A549 (cell line): ENCODE results near the gene CEPT1.

Experiments
- BHLHE40 ChIP-seq: IDR thresholded peaks from 2 replicates; pipeline ENCODE4 v1.6.1; 2012; ENCODE audit warnings: low read depth, low read length, inconsistent platforms
- CHD2 ChIP-seq: fragments of 150-350 bp; IDR thresholded peaks from 2 replicates; pipeline ENCODE4 v1.6.1; 2014; ENCODE audit warnings: low read length; ENCODE audit not compliant: partially characterized antibody
- CTCF ChIP-seq: fragments of >200 bp; sonication (Bioruptor Twin); formaldehyde crosslinking; IDR thresholded peaks from 3 replicates; pipeline ENCODE4 v1.5.1; 2016
- EHF ChIP-seq: fragments of 250-450 bp; sonication (Bioruptor Pico); IDR thresholded peaks from 2 replicates; pipeline ENCODE4 v1.5.0; 2020; ENCODE audit warnings: mild to moderate bottlenecking
- EP300 ChIP-seq, 2 experiments: fragments of >200 bp; sonication (Bioruptor Twin); formaldehyde crosslinking; IDR thresholded peaks; 2 replicates in 1 of 2; 3 replicates in 1 of 2; pipeline ENCODE4 v1.6.1; 2016 to 2017
- ESRRA ChIP-seq: fragments of 150-350 bp; IDR thresholded peaks from 2 replicates; pipeline ENCODE4 v1.6.1; 2014; ENCODE audit warnings: mild to moderate bottlenecking, low read length, borderline replicate concordance
- FOSL2 ChIP-seq, 2 experiments: fragments of 450-650 bp in 1 of 2; fragments of >200 bp in 1 of 2; sonication (Bioruptor Twin) in 1 of 2; formaldehyde crosslinking; IDR thresholded peaks; 2 replicates each; pipeline versions ENCODE4 v1.5.0 to v1.6.1; 2016 to 2020; ENCODE audit warnings: mild to moderate bottlenecking in 1 of 2, moderate library complexity in 1 of 2
- KDM5A ChIP-seq: fragments of 200-600 bp; sonication (generic); IDR thresholded peaks from 2 replicates; pipeline ENCODE4 v1.6.1; 2016; ENCODE audit warnings: antibody characterized with exemption, mild to moderate bottlenecking
- MAX ChIP-seq: IDR thresholded peaks from 2 replicates; pipeline ENCODE4 v1.6.1; 2012
- POLR2A ChIP-seq: IDR thresholded peaks from 2 replicates; pipeline ENCODE4 v1.6.1; 2012; ENCODE audit warnings: mild to moderate bottlenecking, low read length
- RARB ChIP-seq: fragments of 250-450 bp; sonication (Bioruptor Pico); IDR thresholded peaks from 2 replicates; pipeline ENCODE4 v1.8.0; 2021; ENCODE audit warnings: mild to moderate bottlenecking, moderate library complexity
- TP53 ChIP-seq: fragments of 250-450 bp; sonication (Bioruptor Pico); IDR thresholded peaks from 2 replicates; pipeline ENCODE4 v1.5.0; 2021; ENCODE audit warnings: mild to moderate bottlenecking, moderate library complexity
- ZNF302 ChIP-seq: fragments of 250-450 bp; sonication (Bioruptor Pico); IDR thresholded peaks from 2 replicates; pipeline ENCODE4 v1.9.0; 2021; ENCODE audit warnings: inconsistent platforms, mild to moderate bottlenecking, moderate library complexity

DNA sequence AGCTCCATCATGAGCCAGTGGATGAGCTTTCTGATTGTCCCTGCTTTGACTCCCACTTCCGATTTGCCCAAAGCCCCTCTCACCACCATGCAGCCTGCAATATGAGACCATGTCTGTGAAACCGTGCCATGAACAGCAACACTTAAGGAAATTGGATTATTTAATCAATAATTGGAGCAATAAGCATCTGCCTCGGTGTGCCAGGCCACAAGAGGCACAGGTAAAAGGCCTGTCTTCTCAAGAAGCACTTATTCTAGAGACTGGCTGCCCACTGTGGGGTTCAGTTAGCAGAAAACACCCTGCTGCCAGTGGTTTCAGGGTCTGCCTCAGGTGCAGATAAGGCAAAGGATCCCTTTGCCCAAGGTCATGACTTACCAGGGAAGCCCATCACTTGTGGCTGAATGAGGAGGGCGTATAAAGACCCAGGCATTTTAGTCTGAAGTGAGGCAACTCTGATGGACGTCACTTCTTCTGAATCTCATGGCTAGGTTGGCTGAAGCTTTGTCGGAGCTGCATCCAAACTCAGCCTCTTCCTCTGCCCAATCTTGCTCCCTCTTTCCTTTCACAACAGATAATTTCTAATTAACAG lies 80.4 kb downstream of the CEPT1 start:
- TF ChIP-seq POLR2A (no peak), CTCF (no peak), EHF (CRISPR knock-in tag) (no peak), CHD2 (no peak), RARB (CRISPR knock-in tag) (no peak), EP300 (IDR thresholded peaks at IDR 0.05) (no peak), FOSL2 (IDR thresholded peaks at IDR 0.05) (no peak), FOSL2 (CRISPR knock-in tag; IDR thresholded peaks at IDR 0.05) (no peak), BHLHE40 (no peak), KDM5A (no peak), MAX (no peak), ESRRA (no peak), TP53 (no peak), ZNF302 (CRISPR knock-in tag) (no peak)
